Panc1 (cell line): ENCODE measurements around the gene PDCD4.

ENCODE experiments used
- CTCF ChIP-seq: fragments of 450-650 bp; IDR thresholded peaks from 2 replicates; pipeline ENCODE4 v1.5.1; 2017; ENCODE audit warnings: mild to moderate bottlenecking
- POLR2AphosphoS5 ChIP-seq: IDR thresholded peaks from 2 replicates; pipeline ENCODE4 v1.6.1; 2012; ENCODE audit warnings: mild to moderate bottlenecking, low read depth, low read length, moderate library complexity

DNA sequence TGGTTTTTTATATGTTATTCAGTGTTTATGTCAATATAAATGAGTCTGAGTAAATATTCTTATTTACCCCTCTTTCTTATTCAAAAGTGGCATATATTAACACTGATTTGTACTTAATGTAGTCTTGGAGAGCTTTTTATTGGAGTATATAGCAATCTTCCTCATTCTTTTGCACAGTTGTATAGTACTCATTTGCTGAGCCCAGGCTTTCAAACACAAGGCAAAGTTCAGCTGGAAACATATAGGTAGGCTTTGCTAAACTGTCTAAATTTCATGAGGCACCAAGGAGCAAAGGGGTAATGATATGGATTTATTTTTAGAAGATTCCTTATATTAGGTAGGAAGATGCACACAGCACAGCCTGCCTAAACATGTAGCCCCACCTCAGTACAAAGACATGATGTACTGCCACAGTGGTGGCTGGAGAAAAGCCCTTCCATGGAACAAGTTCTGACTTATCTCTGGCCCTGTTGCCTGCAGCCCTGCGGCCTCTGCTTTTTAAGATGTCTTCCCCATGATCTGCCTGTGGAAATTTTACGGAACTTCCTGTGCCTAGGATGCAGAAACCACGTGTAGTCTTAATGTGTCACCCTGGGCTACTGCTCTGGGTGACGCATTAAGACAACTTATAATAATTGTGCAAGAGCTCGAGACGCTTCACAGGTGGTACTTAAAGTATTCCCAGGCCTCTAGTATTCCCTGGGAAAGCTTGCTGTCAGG is 9.6 kb upstream of the PDCD4 start:
- TF ChIP-seq CTCF (no peak), POLR2AphosphoS5 (no peak)
